Measurements from ENCODE around the gene GPHN. TPM values are rescaled to one million over a fixed set of nuclear protein-coding genes. Genes with fewer than 3 reads are reported as not detected.

GPHN gene
- total and polyA plus RNA-seq, 2 donors (not counting 3 experiments of a cell fraction or from before 2014, with no cell fraction given) = 5.1 to 23.2 TPM

DNA sequence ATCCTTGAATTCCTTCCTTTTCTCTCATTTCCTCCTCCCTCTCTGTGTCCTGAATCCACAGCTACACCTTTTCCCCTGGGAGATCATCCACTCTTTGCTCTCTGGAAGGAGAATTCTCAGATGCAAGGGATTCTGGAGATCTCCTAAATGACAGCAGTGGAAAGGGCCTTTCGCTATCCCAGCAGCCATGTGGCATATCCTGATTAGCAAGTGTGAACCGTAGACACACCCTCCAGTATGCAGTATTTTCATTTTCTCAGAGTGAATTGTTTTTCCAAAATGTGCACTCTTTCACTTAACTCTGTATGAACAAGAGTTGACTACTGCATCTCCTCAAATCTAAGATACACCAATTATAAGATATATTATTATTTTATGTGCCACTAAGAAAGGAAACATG lies 687.3 kb downstream of the GPHN start:
- POLR2A ChIA-PET = no interaction called here

More for the DNA sequence above, 687.3 kb downstream of the GPHN start:
- no peak overlapping the region for H3K27ac ChIP-seq (ENCODE audit: insufficient read depth, low read depth, low read length)
- no peak for FAIRE-seq
- no peak overlapping the region for H2AFZ ChIP-seq (ENCODE audit: low read depth, low read length)
- no peaks in the 10 kb centered on the region for H3K9me1 ChIP-seq (replicated peaks; ENCODE audit: control insufficient read depth, extremely low read depth, insufficient read depth, low read length)
- dilution Hi-C loops (cut with MboI; ENCODE audit: extremely low pct_ligation_motif_present, low sequenced_read_pairs) (no loop called here), intact Hi-C loops (cut with micrococcal nuclease) (no loop called here)
- no peak overlapping the region for H3K9ac ChIP-seq (replicated peaks; ENCODE audit: extremely low read depth, insufficient read depth, low read length)
- no peak overlapping the region for H3K4me2 ChIP-seq (ENCODE audit: insufficient read depth, low read length)
- BruUV-seq (replicated peaks) = no TSS peak
- H3K79me2 ChIP-seq (ENCODE audit: control insufficient read depth, insufficient read depth, low read length) = no peaks in the 10 kb centered on the region
- DNase-seq (ENCODE audit: low read depth, low spot score) = no peak
- H3K9me3 ChIP-seq (replicated peaks; ENCODE audit: control insufficient read depth, insufficient read depth, low read length) = no peaks in the 10 kb centered on the region
- no peak overlapping the region for H3K4me3 ChIP-seq (replicated peaks in 1 of 3; ENCODE audit: insufficient read depth in 1 of 3, low read depth in 1 of 3, low read length in 3 of 3)
- CTCF ChIA-PET = no interaction called here
- no peaks in the 10 kb centered on the region for H4K20me1 ChIP-seq (replicated peaks; ENCODE audit: control insufficient read depth, extremely low read depth, insufficient read depth, low read length)
- no peaks in the 10 kb centered on the region for H3K27me3 ChIP-seq (ENCODE audit: control insufficient read depth in 2 of 2, insufficient read depth in 2 of 2, low read length in 2 of 2)
- TF ChIP-seq GATA2 (IDR thresholded peaks at IDR 0.05; ENCODE audit: insufficient read depth, insufficient read length, low read depth, low read length) (no peak), JUN (IDR thresholded peaks at IDR 0.05; ENCODE audit: borderline replicate concordance, insufficient read depth, insufficient read length, low read depth) (no peak), POLR2A (IDR thresholded peaks at IDR 0.05; ENCODE audit: low read depth, low read length) (no peak), POLR2AphosphoS5 (IDR thresholded peaks at IDR 0.05; ENCODE audit: insufficient read depth, low read depth, low read length) (no peak), MYC (IDR thresholded peaks at IDR 0.05; ENCODE audit: low read depth, low read length) (no peak), EZH2 (IDR thresholded peaks at IDR 0.05; ENCODE audit: borderline replicate concordance, low read depth, low read length, severe bottlenecking) (no peak), FOS (IDR thresholded peaks at IDR 0.05; ENCODE audit: borderline replicate concordance, insufficient read depth, low read length) (no peak)
- TF ChIP-seq, protein P1, sequence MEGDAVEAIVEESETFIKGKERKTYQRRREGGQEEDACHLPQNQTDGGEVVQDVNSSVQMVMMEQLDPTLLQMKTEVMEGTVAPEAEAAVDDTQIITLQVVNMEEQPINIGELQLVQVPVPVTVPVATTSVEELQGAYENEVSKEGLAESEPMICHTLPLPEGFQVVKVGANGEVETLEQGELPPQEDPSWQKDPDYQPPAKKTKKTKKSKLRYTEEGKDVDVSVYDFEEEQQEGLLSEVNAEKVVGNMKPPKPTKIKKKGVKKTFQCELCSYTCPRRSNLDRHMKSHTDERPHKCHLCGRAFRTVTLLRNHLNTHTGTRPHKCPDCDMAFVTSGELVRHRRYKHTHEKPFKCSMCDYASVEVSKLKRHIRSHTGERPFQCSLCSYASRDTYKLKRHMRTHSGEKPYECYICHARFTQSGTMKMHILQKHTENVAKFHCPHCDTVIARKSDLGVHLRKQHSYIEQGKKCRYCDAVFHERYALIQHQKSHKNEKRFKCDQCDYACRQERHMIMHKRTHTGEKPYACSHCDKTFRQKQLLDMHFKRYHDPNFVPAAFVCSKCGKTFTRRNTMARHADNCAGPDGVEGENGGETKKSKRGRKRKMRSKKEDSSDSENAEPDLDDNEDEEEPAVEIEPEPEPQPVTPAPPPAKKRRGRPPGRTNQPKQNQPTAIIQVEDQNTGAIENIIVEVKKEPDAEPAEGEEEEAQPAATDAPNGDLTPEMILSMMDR (IDR thresholded peaks at IDR 0.05; ENCODE audit: extremely low read depth in 1 of 2, insufficient read depth in 1 of 2, low read depth in 1 of 2, low read length in 2 of 2) = no peak
- TF ChIP-seq, protein P2, sequence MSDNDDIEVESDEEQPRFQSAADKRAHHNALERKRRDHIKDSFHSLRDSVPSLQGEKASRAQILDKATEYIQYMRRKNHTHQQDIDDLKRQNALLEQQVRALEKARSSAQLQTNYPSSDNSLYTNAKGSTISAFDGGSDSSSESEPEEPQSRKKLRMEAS (IDR thresholded peaks at IDR 0.05; ENCODE audit: insufficient read depth, insufficient read length) = no peak
- H3K36me3 ChIP-seq (ENCODE audit: control insufficient read depth in 2 of 2, extremely low read depth in 1 of 2, insufficient read depth in 2 of 2, low read length in 2 of 2) = no peaks in the 10 kb centered on the region
- H3K4me1 ChIP-seq (ENCODE audit: control insufficient read depth, extremely low read depth, insufficient read depth, low read length) = no peaks in the 10 kb centered on the region
